H1 (cell line): ENCODE results near the gene TTC28. TPM values are rescaled to one million over a fixed set of nuclear protein-coding genes. Genes with fewer than 3 reads are reported as not detected.

ENCODE experiments used
- CTCF ChIA-PET: fragments of 300-600 bp; sonication (Branson Sonifier 250); formaldehyde crosslinking; loops from one replicate; lab custom pipeline; 2021; ENCODE audit not compliant: partially characterized antibody; lab: Charles Lee
- POLR2A ChIA-PET: fragments of 300-600 bp; sonication (Branson Sonifier 250); formaldehyde crosslinking; loops from one replicate; lab custom pipeline; 2021; ENCODE audit warnings: inconsistent platforms; ENCODE audit not compliant: partially characterized antibody; lab: Charles Lee
- DNase-seq, 2 experiments: peaks; one replicate each; pipeline versions ENCODE4 v3.0.0 to v3.0.0-alpha.2; 2010 to 2022; ENCODE audit warnings: low spot score in 2 of 2, low read depth in 1 of 2, mixed read lengths in 1 of 2
- FAIRE-seq: peaks from 2 replicates; lab custom pipeline; 2011; peaks lifted over from hg19 to GRCh38; lab: Jason Lieb, UNC
- H2AFZ ChIP-seq: 2 replicates; pipeline ENCODE4 v1.8.1; 2012; ENCODE audit warnings: low read length, inconsistent platforms
- H2AK5ac ChIP-seq: 2 replicates; pipeline ENCODE4 v1.6.1; 2013; ENCODE audit warnings: low read depth, low read length
- H2BK120ac ChIP-seq: replicated peaks from 2 replicates; pipeline ENCODE3; 2013; ENCODE audit warnings: low read depth, low read length, inconsistent platforms
- H2BK12ac ChIP-seq: 2 replicates; pipeline ENCODE4 v1.6.1; 2013; ENCODE audit warnings: low read depth, low read length
- H2BK15ac ChIP-seq: 2 replicates; pipeline ENCODE4 v1.6.1; 2013; ENCODE audit warnings: low read length
- H2BK20ac ChIP-seq: 2 replicates; pipeline ENCODE4 v1.6.1; 2013; ENCODE audit warnings: low read length
- H2BK5ac ChIP-seq: 2 replicates; pipeline ENCODE4 v1.6.1; 2013; ENCODE audit warnings: low read depth, low read length
- H3K14ac ChIP-seq: 2 replicates; pipeline ENCODE4 v1.6.1; 2013; ENCODE audit warnings: inconsistent platforms; ENCODE audit not compliant: insufficient read length
- H3K18ac ChIP-seq: 2 replicates; pipeline ENCODE4 v1.6.1; 2013; ENCODE audit warnings: low read length; ENCODE audit errors: extremely low read depth
- H3K23ac ChIP-seq: 2 replicates; pipeline ENCODE4 v1.6.1; 2013; ENCODE audit warnings: inconsistent platforms; ENCODE audit not compliant: insufficient read length
- H3K23me2 ChIP-seq: 2 replicates; pipeline ENCODE4 v1.6.1; 2013; ENCODE audit warnings: low read depth, low read length
- H3K27ac ChIP-seq: 2 replicates; pipeline ENCODE4 v1.6.1; 2011; ENCODE audit warnings: low read depth, low read length, inconsistent platforms
- H3K27me3 ChIP-seq, 4 experiments: replicated peaks in 1 of 4; 1 replicate in 1 of 4; 2 replicates in 3 of 4; pipeline versions ENCODE4 v1.6.1 to v1.8.1; 2011 to 2013; ENCODE audit warnings: low read length in 3 of 4, mild to moderate bottlenecking in 3 of 4, inconsistent platforms in 2 of 4, mixed read lengths in 2 of 4, moderate library complexity in 1 of 4; ENCODE audit not compliant: control insufficient read depth in 3 of 4, insufficient read depth in 3 of 4; ENCODE audit errors: extremely low read depth in 1 of 4
- H3K36me3 ChIP-seq, 4 experiments: 2 replicates each; pipeline versions ENCODE4 v1.6.1 to v1.8.1; 2011 to 2013; ENCODE audit warnings: mild to moderate bottlenecking in 4 of 4, low read length in 3 of 4, moderate library complexity in 2 of 4, control low read depth in 1 of 4, inconsistent platforms in 1 of 4; ENCODE audit not compliant: insufficient read depth in 4 of 4, control insufficient read depth in 2 of 4
- H3K4ac ChIP-seq: replicated peaks from 2 replicates; pipeline ENCODE3; 2013; ENCODE audit warnings: low read length, low read depth, mixed read lengths, inconsistent platforms; ENCODE audit not compliant: insufficient read length
- H3K4me1 ChIP-seq, 4 experiments: replicated peaks in 1 of 4; 1 replicate in 1 of 4; 2 replicates in 3 of 4; pipeline versions ENCODE4 v1.6.1 to v1.8.1; 2011 to 2013; ENCODE audit warnings: low read length in 3 of 4, inconsistent platforms in 2 of 4, mixed read lengths in 1 of 4; ENCODE audit not compliant: insufficient read depth in 4 of 4, control insufficient read depth in 3 of 4
- H3K4me2 ChIP-seq, 2 experiments: 2 replicates each; pipeline versions ENCODE4 v1.6.1 to v1.8.1; 2011 to 2013; ENCODE audit warnings: low read depth in 2 of 2, low read length in 2 of 2, control low read depth in 1 of 2, inconsistent platforms in 1 of 2, mild to moderate bottlenecking in 1 of 2; ENCODE audit not compliant: insufficient read depth in 1 of 2
- H3K4me3 ChIP-seq, 4 experiments: fragments of 200-600, 300-600 bp in 1 of 4; sonication (generic), shearing (Covaris generic), sonication (Bioruptor Twin) in 1 of 4; 2 replicates each; pipeline versions ENCODE4 v1.5.1 to v1.8.1; 2011 to 2016; ENCODE audit warnings: low read length in 4 of 4, low read depth in 3 of 4, control low read depth in 2 of 4, inconsistent platforms in 2 of 4, mild to moderate bottlenecking in 2 of 4, mixed read lengths in 1 of 4, moderate library complexity in 1 of 4; ENCODE audit not compliant: insufficient read depth in 2 of 4; ENCODE audit errors: extremely low read depth in 1 of 4
- H3K56ac ChIP-seq: replicated peaks from 2 replicates; pipeline ENCODE3; 2013; ENCODE audit warnings: low read depth, mild to moderate bottlenecking, mixed read lengths, low read length, inconsistent platforms; ENCODE audit not compliant: insufficient read length
- H3K79me1 ChIP-seq: 2 replicates; pipeline ENCODE4 v1.6.1; 2013; ENCODE audit warnings: low read depth, low read length, control low read depth
- H3K79me2 ChIP-seq, 2 experiments: 2 replicates each; pipeline versions ENCODE4 v1.6.1 to v1.8.1; 2012 to 2013; ENCODE audit warnings: low read length in 2 of 2, mild to moderate bottlenecking in 2 of 2, inconsistent platforms in 1 of 2; ENCODE audit not compliant: insufficient read depth in 2 of 2, control insufficient read depth in 1 of 2
- H3K9ac ChIP-seq, 4 experiments: replicated peaks in 1 of 4; 1 replicate in 1 of 4; 2 replicates in 3 of 4; pipeline versions ENCODE4 v1.6.1 to v1.8.1; 2011 to 2013; ENCODE audit warnings: low read depth in 3 of 4, low read length in 3 of 4, control low read depth in 2 of 4, mild to moderate bottlenecking in 2 of 4, moderate library complexity in 2 of 4, inconsistent platforms in 1 of 4; ENCODE audit errors: extremely low read depth in 1 of 4
- H3K9me3 ChIP-seq, 2 experiments: 2 replicates each; pipeline versions ENCODE4 v1.6.1 to v1.8.1; 2012 to 2013; ENCODE audit warnings: mild to moderate bottlenecking in 2 of 2, moderate library complexity in 2 of 2, control low read depth in 1 of 2, inconsistent platforms in 1 of 2, low read depth in 1 of 2, low read length in 1 of 2, mixed read lengths in 1 of 2; ENCODE audit not compliant: insufficient read depth in 2 of 2
- H4K20me1 ChIP-seq, 2 experiments: replicated peaks in 1 of 2; 2 replicates each; pipeline versions ENCODE3 to v1.8.1; 2011 to 2013; ENCODE audit warnings: inconsistent platforms in 2 of 2, low read length in 2 of 2, mild to moderate bottlenecking in 1 of 2; ENCODE audit not compliant: insufficient read depth in 2 of 2, control insufficient read depth in 1 of 2
- H4K5ac ChIP-seq: 2 replicates; pipeline ENCODE4 v1.6.1; 2013; ENCODE audit warnings: low read length, low read depth, mixed read lengths, inconsistent platforms; ENCODE audit not compliant: insufficient read length
- H4K8ac ChIP-seq: 2 replicates; pipeline ENCODE4 v1.8.0; 2013; ENCODE audit warnings: mild to moderate bottlenecking, moderate library complexity, low read length, inconsistent platforms; ENCODE audit not compliant: insufficient read depth; ENCODE audit errors: extremely low read depth
- H4K91ac ChIP-seq: replicated peaks from 2 replicates; pipeline ENCODE3; 2013; ENCODE audit warnings: low read length, mixed read lengths, inconsistent platforms; ENCODE audit not compliant: insufficient read length
- CTBP2 ChIP-seq: IDR thresholded peaks from 2 replicates; pipeline ENCODE4 v1.7.0; 2011; ENCODE audit warnings: borderline replicate concordance, mild to moderate bottlenecking, moderate library complexity, mixed read lengths, low read length; ENCODE audit not compliant: insufficient read depth, insufficient read length
- CTCF ChIP-seq, 3 experiments: IDR thresholded peaks; 1 replicate in 2 of 3; 2 replicates in 1 of 3; pipeline versions ENCODE4 v1.5.1 to v1.6.1; 2011; ENCODE audit warnings: low read length in 3 of 3, mild to moderate bottlenecking in 3 of 3, inconsistent platforms in 2 of 3, low read depth in 1 of 3, moderate library complexity in 1 of 3; ENCODE audit not compliant: insufficient read depth in 1 of 3; ENCODE audit errors: control extremely low read depth in 1 of 3
- E2F6 ChIP-seq: IDR thresholded peaks from 2 replicates; pipeline ENCODE4 v1.6.1; 2012; ENCODE audit warnings: inconsistent platforms
- GTF2F1 ChIP-seq: IDR thresholded peaks from 2 replicates; pipeline ENCODE4 v1.6.1; 2012; ENCODE audit warnings: low read depth, low read length, improper control_type of control experiment, borderline replicate concordance
- KDM4A ChIP-seq: IDR thresholded peaks from one replicate; pipeline ENCODE4 v1.7.1; 2012; ENCODE audit warnings: low read depth, mild to moderate bottlenecking, moderate library complexity, low read length, inconsistent platforms; ENCODE audit not compliant: severe bottlenecking
- NANOG ChIP-seq: IDR thresholded peaks from 2 replicates; pipeline ENCODE4 v1.6.1; 2011; ENCODE audit warnings: low read length, low read depth, mild to moderate bottlenecking, inconsistent platforms; ENCODE audit not compliant: insufficient read depth, poor library complexity, severe bottlenecking
- SP4 ChIP-seq: IDR thresholded peaks from 2 replicates; pipeline ENCODE4 v1.6.1; 2012; ENCODE audit warnings: low read length, inconsistent platforms
- TAF7 ChIP-seq: optimal IDR thresholded peaks from 2 replicates; pipeline ENCODE3; 2011; ENCODE audit warnings: low read depth, mild to moderate bottlenecking, inconsistent platforms, low read length, moderate library complexity, borderline replicate concordance
- TEAD4 ChIP-seq: IDR thresholded peaks from 2 replicates; pipeline ENCODE4 v1.6.1; 2012; ENCODE audit warnings: low read depth, low read length, inconsistent platforms, mixed read lengths
- WGBS, 2 experiments: shearing (Covaris generic) in 1 of 2; methylation state at CpG; one replicate each; pipeline versions ENCODE4 v1.1.6 to v1.1.7; 2013 to 2015; ENCODE audit warnings: low lambda C conversion rate in 2 of 2, mixed read lengths in 2 of 2, inconsistent platforms in 1 of 2, low coverage in 1 of 2, missing lambda C conversion rate in 1 of 2; ENCODE audit not compliant: insufficient replicate concordance in 2 of 2, insufficient coverage in 1 of 2, insufficient read length in 1 of 2; ENCODE audit errors: extremely low coverage in 1 of 2, missing lambda C conversion rate in 1 of 2; 5-methylcytosine and 5-hydroxymethylcytosine counted together
- polyA plus RNA-seq, 7 experiments: library from polyadenylated mRNA; depleted of rRNA in 3 of 7; stranded (reverse) in 5 of 7; unstranded in 2 of 7; fragments of >200 nt in 5 of 7; fragments of 200-250 nt in 2 of 7; gene quantifications; 1 replicate in 5 of 7; 2 replicates in 1 of 7; 4 replicates in 1 of 7; pipeline versions ENCODE4 v1.2.1 to v1.2.3, GENCODE V29; 2011 to 2013; ENCODE audit warnings: missing spikeins in 2 of 7, mixed read lengths in 2 of 7
- total RNA-seq: library from RNA; stranded (reverse); fragmentation: NEBNext Ultra II Directional; extraction: Animal tissue kit (Norgen Biotek cat#: 25700); gene quantifications from 2 replicates; pipeline ENCODE4 v1.2.1, GENCODE V29; 2021

TTC28 gene
- total and polyA plus RNA-seq, 2 of the 8 experiments (the other 6 are each of a cell fraction or from before 2014, with no cell fraction given): 2.6 to 12.6 TPM

GRCh38 chr22:28112548-28113043 is 567.0 kb downstream of the TTC28 start:
- ChIA-PET POLR2A (no interaction called here), CTCF (interaction anchor here (0.6 to 3.7 kb wide), 21 partner anchors 9 to 330 kb away, joined by 3 to 18 read pairs (median 4); no protein-coding TSS in a partner anchor)
- Histone ChIP-seq H3K4ac (no peak overlapping the region), H3K14ac (no peak overlapping the region), H3K79me1 (no peaks in the 10 kb centered on the region), H3K56ac (no peak overlapping the region), H3K4me2 (peak overlapping the region in 1 of 2 experiments; percentile 34; a peak in 1 of 4 replicates), H4K91ac (no peak overlapping the region), H4K5ac (no peak overlapping the region), H3K27ac (no peak overlapping the region), H2BK12ac (no peak overlapping the region), H3K36me3 (no peaks in the 10 kb centered on the region), H2BK20ac (no peak overlapping the region), H2AK5ac (no peak overlapping the region), H2BK120ac (no peak overlapping the region), H2BK5ac (no peak overlapping the region), H4K20me1 (no peaks in the 10 kb centered on the region), H3K23ac (no peak overlapping the region), H2AFZ (no peak overlapping the region; the same call in 1 of the 2 replicates), H3K4me3 (no peak overlapping the region), H4K8ac (no peak overlapping the region), H3K18ac (no peak overlapping the region), H3K9me3 (no peaks in the 10 kb centered on the region), H3K23me2 (no peaks in the 10 kb centered on the region), H3K9ac (no peak overlapping the region), H3K4me1 (peaks cover 1 to 14% (median 3%) of the 10 kb centered on the region in 4 experiments; a peak in 5 of 7 replicates), H3K79me2 (no peaks in the 10 kb centered on the region), H3K27me3 (no peaks in the 10 kb centered on the region), H2BK15ac (no peak overlapping the region)
- FAIRE-seq: peak; percentile 58
- WGBS, 2 experiments: 64% methylated on average over 9 of the region's 9 CpGs; no CpG with 5 or more reads in 1 of the 2 experiments
- DNase-seq: no peak
- TF ChIP-seq NANOG (peak; percentile 67), TAF7 (no peak), KDM4A (no peak), E2F6 (0 out of 2 replicates have a peak, but pooled peaks have one; percentile 15), GTF2F1 (no peak), TEAD4 (no peak), SP4 (no peak), CTCF (IDR thresholded peaks at IDR 0.05; ENCODE audit: control extremely low read depth in 1 of 3, insufficient read depth in 1 of 3, low read depth in 1 of 3, low read length in 3 of 3) (peak in 2 of 3 experiments; percentile 6 to 45; a peak in 2 of 4 replicates), CTBP2 (peak; percentile 73)
